K562 (cell line): ENCODE measurements around the gene ZCCHC14. TPM values are rescaled to one million over a fixed set of nuclear protein-coding genes. Genes with fewer than 3 reads are reported as not detected.

ENCODE experiments used
- ARHGAP35 ChIP-seq: fragments of 450-650 bp; IDR thresholded peaks from 2 replicates; pipeline ENCODE4 v1.6.1; 2018; ENCODE audit not compliant: partially characterized antibody
- BCL6 ChIP-seq: fragments of 250-450 bp; sonication (Bioruptor Pico); IDR thresholded peaks from 2 replicates; pipeline ENCODE4 v1.4.0; 2020
- CBFA2T3 ChIP-seq: fragments of 450-650 bp; IDR thresholded peaks from 2 replicates; pipeline ENCODE4 v1.6.1; 2017
- CHD1 ChIP-seq: fragments of 200-600 bp; sonication (generic); IDR thresholded peaks from one replicate; pipeline ENCODE4 v1.6.1; 2012; ENCODE audit warnings: mild to moderate bottlenecking, moderate library complexity, low read length, inconsistent platforms
- CREM ChIP-seq: IDR thresholded peaks from 2 replicates; pipeline ENCODE4 v1.6.1; 2014; ENCODE audit warnings: antibody characterized with exemption, low read depth
- FOXJ3 ChIP-seq: sonication (generic); formaldehyde crosslinking; IDR thresholded peaks from 2 replicates; pipeline ENCODE4 v1.4.0; 2020; ENCODE audit warnings: mild to moderate bottlenecking, missing genetic modification reagents
- GABPA ChIP-seq: fragments of 200-800 bp; sonication (Bioruptor generic); conservative IDR thresholded peaks from 2 replicates; pipeline ENCODE4 v1.6.1; 2016; ENCODE audit warnings: low read depth, missing genetic modification characterization, missing compliant biosample characterization
- HNRNPLL ChIP-seq: fragments of 200-400 bp; formaldehyde crosslinking; IDR thresholded peaks from 2 replicates; pipeline ENCODE4 v1.6.1; 2017; ENCODE audit warnings: low read length, low read depth, mild to moderate bottlenecking; ENCODE audit not compliant: poor library complexity, severe bottlenecking
- KAT2B ChIP-seq: IDR thresholded peaks from one replicate; pipeline ENCODE4 v1.6.1; 2012; ENCODE audit warnings: low read depth, mild to moderate bottlenecking, control low read depth, inconsistent platforms, low read length, moderate library complexity
- MAFG ChIP-seq: fragments of 450-650 bp; conservative IDR thresholded peaks from 2 replicates; pipeline ENCODE4 v1.6.1; 2016; ENCODE audit warnings: missing genetic modification characterization, missing compliant biosample characterization
- MXI1 ChIP-seq: IDR thresholded peaks from 2 replicates; pipeline ENCODE4 v1.6.1; 2011; ENCODE audit warnings: low read depth, mild to moderate bottlenecking, improper control_type of control experiment, low read length
- NR3C1 ChIP-seq: sonication (generic); formaldehyde crosslinking; IDR thresholded peaks from 2 replicates; pipeline ENCODE4 v1.8.1; 2022; ENCODE audit warnings: missing genetic modification reagents
- RAD21 ChIP-seq, 2 experiments: fragments of 250-450 bp in 1 of 2; fragments of 450-650 bp in 1 of 2; sonication (Bioruptor Pico) in 1 of 2; formaldehyde crosslinking in 1 of 2; IDR thresholded peaks in 1 of 2; conservative IDR thresholded peaks in 1 of 2; 2 replicates each; pipeline versions ENCODE4 v1.4.0 to v1.8.0; 2020 to 2022; ENCODE audit warnings: mild to moderate bottlenecking in 2 of 2, moderate library complexity in 1 of 2
- SRSF1 ChIP-seq: fragments of 200-400 bp; formaldehyde crosslinking; IDR thresholded peaks from 2 replicates; pipeline ENCODE4 v1.6.1; 2017; ENCODE audit warnings: mild to moderate bottlenecking, low read depth, low read length, moderate library complexity
- STAT5B ChIP-seq: fragments of 250-450 bp; sonication (Bioruptor Pico); IDR thresholded peaks from 2 replicates; pipeline ENCODE4 v1.8.0; 2021; ENCODE audit warnings: mild to moderate bottlenecking, inconsistent platforms
- ZBED1 ChIP-seq: IDR thresholded peaks from 2 replicates; pipeline ENCODE4 v1.6.1; 2014
- ZNF347 ChIP-seq: fragments of 450-650 bp; formaldehyde crosslinking; IDR thresholded peaks from 2 replicates; pipeline ENCODE4 v1.4.0; 2020; ENCODE audit warnings: low read depth, mild to moderate bottlenecking, moderate library complexity
- ZNF445 ChIP-seq: fragments of 250-450 bp; sonication (Bioruptor Pico); IDR thresholded peaks from 2 replicates; pipeline ENCODE4 v1.4.0; 2020; ENCODE audit warnings: low read depth, mild to moderate bottlenecking, moderate library complexity
- polyA plus RNA-seq, 8 experiments: library from polyadenylated mRNA; depleted of rRNA in 4 of 8; stranded (reverse) in 5 of 8; unstranded in 3 of 8; fragments of >200 nt; fragmentation: Nextera tagmentation in 2 of 8; fragmentation: Illumina TruSeq in 1 of 8; extraction: Ambion mirVana in 2 of 8; extraction: Trizol in 1 of 8; gene quantifications; 2 replicates each; pipeline versions ENCODE4 v1.2.1 to v1.2.3, GENCODE V29; 2011 to 2014; ENCODE audit warnings: inconsistent platforms in 1 of 8, missing spikeins in 1 of 8
- total RNA-seq, 7 experiments: library from RNA; depleted of rRNA in 6 of 7; stranded (reverse); fragments of >200 nt in 6 of 7; fragmentation: Illumina TruSeq in 2 of 7; extraction: Trizol in 2 of 7; gene quantifications; 2 replicates each; pipeline versions ENCODE4 v1.2.1 to v1.2.3, GENCODE V29; 2011 to 2021; ENCODE audit warnings: low replicate concordance in 1 of 7
- TF ChIP-seq, protein P1 (sequence below): sonication (generic); formaldehyde crosslinking; IDR thresholded peaks from 2 replicates; pipeline ENCODE4 v1.8.0; 2022; ENCODE audit warnings: mild to moderate bottlenecking, low read depth, missing genetic modification reagents
- TF ChIP-seq, protein P2 (sequence below): fragments of 250-450 bp; sonication (Bioruptor Pico); IDR thresholded peaks from 2 replicates; pipeline ENCODE4 v1.8.0; 2021; ENCODE audit warnings: moderate library complexity, mild to moderate bottlenecking, inconsistent platforms
- TF ChIP-seq, protein P3 (sequence below): fragments of 450-650 bp; IDR thresholded peaks from 2 replicates; pipeline ENCODE4 v1.6.1; 2016
- TF ChIP-seq, protein P4 (sequence below): IDR thresholded peaks from 2 replicates; pipeline ENCODE4 v1.6.1; 2014; ENCODE audit warnings: antibody characterized with exemption
- TF ChIP-seq, protein P5 (sequence below): fragments of 450-650 bp; IDR thresholded peaks from 2 replicates; pipeline ENCODE4 v1.6.1; 2017; ENCODE audit warnings: mild to moderate bottlenecking, moderate library complexity

Gene ZCCHC14
- total and polyA plus RNA-seq, 9 of the 15 experiments (the other 6 are each of a cell fraction or from before 2014, with no cell fraction given) = 1.5 to 12.4 (median 2.9) TPM

DNA sequence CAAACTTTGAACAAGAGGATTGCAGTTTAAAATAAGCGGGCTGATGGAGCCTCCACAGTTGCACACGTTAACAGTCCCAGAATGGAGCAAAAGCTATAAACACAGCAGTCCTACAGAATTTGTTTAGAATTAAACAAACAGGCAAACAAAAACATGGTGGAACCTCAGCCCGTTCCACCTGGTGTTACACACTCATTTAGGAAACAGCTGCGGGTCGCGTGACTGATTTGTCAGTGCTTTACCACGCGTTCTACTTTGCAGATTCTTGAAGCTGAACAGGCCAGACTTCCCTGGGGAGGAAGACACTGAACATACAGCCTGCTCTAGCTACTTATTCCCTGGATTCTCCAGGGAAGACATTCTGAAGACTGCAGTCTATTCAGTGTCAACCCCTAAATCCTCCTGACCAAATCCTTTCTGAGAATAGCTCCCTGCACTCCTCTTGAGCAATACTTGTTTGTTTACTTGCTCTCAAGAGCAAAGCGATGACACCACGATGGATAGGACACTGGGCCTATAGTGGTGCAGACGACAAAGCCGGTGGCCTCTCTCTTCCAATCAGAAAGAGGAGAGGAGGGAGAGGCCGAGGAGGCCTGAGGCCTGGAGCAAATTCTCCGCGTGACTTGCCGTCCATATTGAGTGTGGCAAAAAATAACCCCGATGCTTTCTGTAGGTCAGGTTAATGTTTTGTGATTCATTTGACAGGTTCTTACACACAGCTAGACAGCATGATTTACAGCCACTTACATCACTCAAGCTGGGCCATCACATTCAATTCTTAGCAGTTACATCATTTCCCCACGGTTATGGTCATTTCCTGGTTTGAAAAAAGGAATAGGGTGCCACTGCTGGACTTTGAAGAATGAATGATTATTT lies 104.6 kb downstream of the ZCCHC14 start (continued):
- TF ChIP-seq RAD21 (CRISPR knock-in tag; conservative IDR thresholded peaks at IDR 0.05 in 1 of 2, IDR thresholded peaks at IDR 0.05 in 1 of 2) (no peak), BCL6 (CRISPR knock-in tag) (peak; percentile 55), KAT2B (no peak), STAT5B (CRISPR knock-in tag) (no peak), NR3C1 (CRISPR knock-in tag) (no peak), CREM (peak; percentile 90), HNRNPLL (peak; percentile 94), MXI1 (no peak), GABPA (tag) (peak; percentile 83), CBFA2T3 (peak; percentile 23; the same call in 1 of the 2 replicates), ZNF445 (CRISPR knock-in tag) (no peak), FOXJ3 (CRISPR knock-in tag) (peak; percentile 46; the same call in 1 of the 2 replicates), CHD1 (no peak), ZBED1 (no peak), SRSF1 (no peak), ZNF347 (CRISPR knock-in tag) (no peak), ARHGAP35 (no peak), MAFG (tag) (no peak)
- TF ChIP-seq, protein P1, sequence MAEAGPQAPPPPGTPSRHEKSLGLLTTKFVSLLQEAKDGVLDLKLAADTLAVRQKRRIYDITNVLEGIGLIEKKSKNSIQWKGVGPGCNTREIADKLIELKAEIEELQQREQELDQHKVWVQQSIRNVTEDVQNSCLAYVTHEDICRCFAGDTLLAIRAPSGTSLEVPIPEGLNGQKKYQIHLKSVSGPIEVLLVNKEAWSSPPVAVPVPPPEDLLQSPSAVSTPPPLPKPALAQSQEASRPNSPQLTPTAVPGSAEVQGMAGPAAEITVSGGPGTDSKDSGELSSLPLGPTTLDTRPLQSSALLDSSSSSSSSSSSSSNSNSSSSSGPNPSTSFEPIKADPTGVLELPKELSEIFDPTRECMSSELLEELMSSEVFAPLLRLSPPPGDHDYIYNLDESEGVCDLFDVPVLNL = no peak
- TF ChIP-seq, protein P2, sequence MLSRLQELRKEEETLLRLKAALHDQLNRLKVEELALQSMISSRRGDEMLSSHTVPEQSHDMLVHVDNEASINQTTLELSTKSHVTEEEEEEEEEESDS (CRISPR knock-in tag) = no peak
- TF ChIP-seq, protein P3, sequence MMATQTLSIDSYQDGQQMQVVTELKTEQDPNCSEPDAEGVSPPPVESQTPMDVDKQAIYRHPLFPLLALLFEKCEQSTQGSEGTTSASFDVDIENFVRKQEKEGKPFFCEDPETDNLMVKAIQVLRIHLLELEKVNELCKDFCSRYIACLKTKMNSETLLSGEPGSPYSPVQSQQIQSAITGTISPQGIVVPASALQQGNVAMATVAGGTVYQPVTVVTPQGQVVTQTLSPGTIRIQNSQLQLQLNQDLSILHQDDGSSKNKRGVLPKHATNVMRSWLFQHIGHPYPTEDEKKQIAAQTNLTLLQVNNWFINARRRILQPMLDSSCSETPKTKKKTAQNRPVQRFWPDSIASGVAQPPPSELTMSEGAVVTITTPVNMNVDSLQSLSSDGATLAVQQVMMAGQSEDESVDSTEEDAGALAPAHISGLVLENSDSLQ = peak; percentile 99
- TF ChIP-seq, protein P4, sequence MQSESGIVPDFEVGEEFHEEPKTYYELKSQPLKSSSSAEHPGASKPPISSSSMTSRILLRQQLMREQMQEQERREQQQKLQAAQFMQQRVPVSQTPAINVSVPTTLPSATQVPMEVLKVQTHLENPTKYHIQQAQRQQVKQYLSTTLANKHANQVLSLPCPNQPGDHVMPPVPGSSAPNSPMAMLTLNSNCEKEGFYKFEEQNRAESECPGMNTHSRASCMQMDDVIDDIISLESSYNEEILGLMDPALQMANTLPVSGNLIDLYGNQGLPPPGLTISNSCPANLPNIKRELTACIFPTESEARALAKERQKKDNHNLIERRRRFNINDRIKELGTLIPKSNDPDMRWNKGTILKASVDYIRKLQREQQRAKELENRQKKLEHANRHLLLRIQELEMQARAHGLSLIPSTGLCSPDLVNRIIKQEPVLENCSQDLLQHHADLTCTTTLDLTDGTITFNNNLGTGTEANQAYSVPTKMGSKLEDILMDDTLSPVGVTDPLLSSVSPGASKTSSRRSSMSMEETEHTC = peak; percentile 93
- TF ChIP-seq, protein P5, sequence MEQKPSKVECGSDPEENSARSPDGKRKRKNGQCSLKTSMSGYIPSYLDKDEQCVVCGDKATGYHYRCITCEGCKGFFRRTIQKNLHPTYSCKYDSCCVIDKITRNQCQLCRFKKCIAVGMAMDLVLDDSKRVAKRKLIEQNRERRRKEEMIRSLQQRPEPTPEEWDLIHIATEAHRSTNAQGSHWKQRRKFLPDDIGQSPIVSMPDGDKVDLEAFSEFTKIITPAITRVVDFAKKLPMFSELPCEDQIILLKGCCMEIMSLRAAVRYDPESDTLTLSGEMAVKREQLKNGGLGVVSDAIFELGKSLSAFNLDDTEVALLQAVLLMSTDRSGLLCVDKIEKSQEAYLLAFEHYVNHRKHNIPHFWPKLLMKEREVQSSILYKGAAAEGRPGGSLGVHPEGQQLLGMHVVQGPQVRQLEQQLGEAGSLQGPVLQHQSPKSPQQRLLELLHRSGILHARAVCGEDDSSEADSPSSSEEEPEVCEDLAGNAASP = no peak
